ENCODE results near the gene CNOT2.

Gene CNOT2

GRCh38 chr12:70246580-70246979 is 3.3 kb downstream of the CNOT2 start:
- no peak overlapping the region for H3K14ac ChIP-seq (ENCODE audit: low read length)
- no peak overlapping the region for H3K23ac ChIP-seq (ENCODE audit: low read length)
- no peak overlapping the region for H4K91ac ChIP-seq (ENCODE audit: low read depth, low read length)
- H3K4me2 ChIP-seq (ENCODE audit: low read length): no peak overlapping the region
- no peak overlapping the region for H4K8ac ChIP-seq (ENCODE audit: low read depth, low read length)
- no peaks in the 10 kb centered on the region for H3K27me3 ChIP-seq (ENCODE audit: insufficient read depth, low read length)
- no peak overlapping the region for H2AK5ac ChIP-seq (ENCODE audit: low read length)
- DNase-seq: no peak
- no peaks in the 10 kb centered on the region for H3K4me1 ChIP-seq (ENCODE audit: control insufficient read depth in 1 of 2, insufficient read depth in 2 of 2, low read length in 2 of 2)
- peaks cover 10% of the 10 kb centered on the region for H3K79me2 ChIP-seq (ENCODE audit: control insufficient read depth, insufficient read depth, low read length, poor library complexity)
- no peak overlapping the region for H3K27ac ChIP-seq (ENCODE audit: low read depth, low read length)
- H4K12ac ChIP-seq (ENCODE audit: low read depth, low read length): no peak overlapping the region
- no peak overlapping the region for H2BK120ac ChIP-seq (ENCODE audit: insufficient read depth, low read length, poor library complexity)
- H2AFZ ChIP-seq (ENCODE audit: insufficient read depth, low read length, poor library complexity): no peak overlapping the region
- no peak overlapping the region for H3K4ac ChIP-seq (ENCODE audit: low read depth, low read length)
- H2BK12ac ChIP-seq (ENCODE audit: low read length): no peak overlapping the region
- no peaks in the 10 kb centered on the region for H3K9me3 ChIP-seq (ENCODE audit: insufficient read depth, low read depth, low read length)
- no peak overlapping the region for H3K18ac ChIP-seq (ENCODE audit: low read length)
- peaks cover 12% of the 10 kb centered on the region for H3K79me1 ChIP-seq (ENCODE audit: low read length)
- no peak overlapping the region for H2BK5ac ChIP-seq (ENCODE audit: low read depth, low read length, poor library complexity)
- H3K9ac ChIP-seq (ENCODE audit: low read length): no peak overlapping the region
- H3K4me3 ChIP-seq (ENCODE audit: low read depth, low read length): no peak overlapping the region
- no peaks in the 10 kb centered on the region for H3K36me3 ChIP-seq (ENCODE audit: control insufficient read depth in 1 of 2, insufficient read depth in 2 of 2, low read length in 2 of 2)

DNA sequence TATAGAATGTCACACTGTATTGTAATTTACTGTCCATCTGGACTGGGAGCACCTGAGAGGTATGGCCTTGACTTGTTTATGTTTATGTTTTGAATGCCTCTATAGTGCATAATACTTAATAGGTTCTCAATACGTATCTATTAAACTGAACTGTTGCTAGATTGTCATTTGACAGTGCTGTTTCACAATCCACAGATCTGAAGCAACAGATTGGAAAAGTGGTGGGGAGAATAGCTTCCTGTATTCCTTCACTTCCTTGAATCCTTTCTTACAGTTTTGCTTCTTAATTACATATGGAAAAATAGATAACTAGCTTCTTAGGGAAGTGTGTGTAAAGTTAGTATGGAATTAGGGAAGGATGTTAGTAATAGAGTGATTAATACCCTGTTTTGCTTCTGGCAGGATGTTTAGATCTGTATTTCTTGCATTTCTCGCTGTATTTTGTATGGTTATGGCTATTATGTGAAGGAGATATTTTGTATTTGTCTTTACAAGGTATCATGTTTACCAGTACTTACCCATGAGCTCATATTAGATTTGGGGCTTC is 4.5 kb downstream of the CNOT2 start:
- Histone ChIP-seq H2AFZ (ENCODE audit: insufficient read depth, low read length, poor library complexity) (no peak overlapping the region), H3K36me3 (ENCODE audit: control insufficient read depth in 1 of 2, insufficient read depth in 2 of 2, low read length in 2 of 2) (no peaks in the 10 kb centered on the region), H2BK12ac (ENCODE audit: low read length) (no peak overlapping the region), H3K9ac (ENCODE audit: low read length) (no peak overlapping the region), H2BK120ac (ENCODE audit: insufficient read depth, low read length, poor library complexity) (no peak overlapping the region), H3K27me3 (ENCODE audit: insufficient read depth, low read length) (no peaks in the 10 kb centered on the region), H2BK5ac (ENCODE audit: low read depth, low read length, poor library complexity) (no peak overlapping the region), H4K91ac (ENCODE audit: low read depth, low read length) (no peak overlapping the region), H3K27ac (ENCODE audit: low read depth, low read length) (no peak overlapping the region), H2AK5ac (ENCODE audit: low read length) (no peak overlapping the region), H3K4me2 (ENCODE audit: low read length) (no peak overlapping the region), H3K79me2 (ENCODE audit: control insufficient read depth, insufficient read depth, low read length, poor library complexity) (peaks cover 10% of the 10 kb centered on the region), H3K9me3 (ENCODE audit: insufficient read depth, low read depth, low read length) (no peaks in the 10 kb centered on the region), H3K79me1 (ENCODE audit: low read length) (peaks cover 8% of the 10 kb centered on the region), H3K4ac (ENCODE audit: low read depth, low read length) (no peak overlapping the region), H3K14ac (ENCODE audit: low read length) (no peak overlapping the region), H4K8ac (ENCODE audit: low read depth, low read length) (no peak overlapping the region), H3K4me1 (ENCODE audit: control insufficient read depth in 1 of 2, insufficient read depth in 2 of 2, low read length in 2 of 2) (no peaks in the 10 kb centered on the region), H3K23ac (ENCODE audit: low read length) (no peak overlapping the region), H3K4me3 (ENCODE audit: low read depth, low read length) (no peak overlapping the region), H4K12ac (ENCODE audit: low read depth, low read length) (no peak overlapping the region), H3K18ac (ENCODE audit: low read length) (no peak overlapping the region)
- WGBS (ENCODE audit: extremely low coverage, insufficient coverage, insufficient read length): no CpG with 5 or more reads among the region's 2 CpGs
- peak in 1 of 2 donors; percentile 12 for DNase-seq

DNA sequence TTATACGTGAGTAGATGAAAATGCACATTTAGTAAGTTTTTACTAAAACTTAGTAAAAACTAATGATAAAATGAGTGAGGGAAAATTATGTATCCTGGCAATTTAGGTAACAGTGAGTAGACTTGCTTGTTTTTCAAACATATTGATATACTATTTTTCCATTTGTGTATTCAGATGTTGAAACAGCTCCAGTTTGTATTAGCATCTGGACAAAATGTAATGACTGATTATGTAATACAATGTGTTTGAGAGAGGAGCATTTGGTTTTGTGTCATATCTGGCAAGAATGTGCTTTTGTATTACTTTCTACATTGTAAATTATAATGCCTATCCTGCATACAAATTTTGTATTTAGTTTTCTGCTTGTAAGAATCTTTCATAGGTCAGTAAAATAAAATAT is 5.6 kb downstream of the CNOT2 start:
- Histone ChIP-seq H3K9ac (ENCODE audit: low read length) (no peak overlapping the region), H2AFZ (ENCODE audit: insufficient read depth, low read length, poor library complexity) (no peak overlapping the region), H4K91ac (ENCODE audit: low read depth, low read length) (no peak overlapping the region), H3K27ac (ENCODE audit: low read depth, low read length) (no peak overlapping the region), H3K4ac (ENCODE audit: low read depth, low read length) (no peak overlapping the region), H3K36me3 (ENCODE audit: control insufficient read depth in 1 of 2, insufficient read depth in 2 of 2, low read length in 2 of 2) (no peaks in the 10 kb centered on the region), H3K14ac (ENCODE audit: low read length) (no peak overlapping the region), H3K4me3 (ENCODE audit: low read depth, low read length) (no peak overlapping the region), H3K4me2 (ENCODE audit: low read length) (no peak overlapping the region), H2BK5ac (ENCODE audit: low read depth, low read length, poor library complexity) (no peak overlapping the region), H3K18ac (ENCODE audit: low read length) (no peak overlapping the region), H3K9me3 (ENCODE audit: insufficient read depth, low read depth, low read length) (no peaks in the 10 kb centered on the region), H2BK120ac (ENCODE audit: insufficient read depth, low read length, poor library complexity) (no peak overlapping the region), H2AK5ac (ENCODE audit: low read length) (no peak overlapping the region), H2BK12ac (ENCODE audit: low read length) (no peak overlapping the region), H3K27me3 (ENCODE audit: insufficient read depth, low read length) (no peaks in the 10 kb centered on the region), H3K23ac (ENCODE audit: low read length) (no peak overlapping the region), H4K12ac (ENCODE audit: low read depth, low read length) (no peak overlapping the region), H4K8ac (ENCODE audit: low read depth, low read length) (no peak overlapping the region), H3K79me2 (ENCODE audit: control insufficient read depth, insufficient read depth, low read length, poor library complexity) (peaks cover 3% of the 10 kb centered on the region), H3K79me1 (ENCODE audit: low read length) (peaks cover 1% of the 10 kb centered on the region), H3K4me1 (ENCODE audit: control insufficient read depth in 1 of 2, insufficient read depth in 2 of 2, low read length in 2 of 2) (no peaks in the 10 kb centered on the region)
- no peak for DNase-seq
- no CpG with 5 or more reads among the region's 1 CpG for WGBS (ENCODE audit: extremely low coverage, insufficient coverage, insufficient read length)

- no peak overlapping the region for H3K18ac ChIP-seq (ENCODE audit: low read length)
- no peak overlapping the region for H3K23ac ChIP-seq (ENCODE audit: low read length)
- H3K27ac ChIP-seq (ENCODE audit: low read depth, low read length): no peak overlapping the region
- WGBS (ENCODE audit: extremely low coverage, insufficient coverage, insufficient read length): no CpG with 5 or more reads among the region's 2 CpGs
- no peak overlapping the region for H2AFZ ChIP-seq (ENCODE audit: insufficient read depth, low read length, poor library complexity)
- H3K4me1 ChIP-seq (ENCODE audit: control insufficient read depth in 1 of 2, insufficient read depth in 2 of 2, low read length in 2 of 2): no peaks in the 10 kb centered on the region
- no peak overlapping the region for H3K4me2 ChIP-seq (ENCODE audit: low read length)
- no peak overlapping the region for H4K8ac ChIP-seq (ENCODE audit: low read depth, low read length)
- H3K4me3 ChIP-seq (ENCODE audit: low read depth, low read length): no peak overlapping the region
- H4K91ac ChIP-seq (ENCODE audit: low read depth, low read length): no peak overlapping the region
- H2AK5ac ChIP-seq (ENCODE audit: low read length): no peak overlapping the region
- H3K4ac ChIP-seq (ENCODE audit: low read depth, low read length): no peak overlapping the region
- no peaks in the 10 kb centered on the region for H3K79me1 ChIP-seq (ENCODE audit: low read length)
- DNase-seq: no peak
- no peaks in the 10 kb centered on the region for H3K27me3 ChIP-seq (ENCODE audit: insufficient read depth, low read length)
- H3K14ac ChIP-seq (ENCODE audit: low read length): no peak overlapping the region
- no peak overlapping the region for H2BK12ac ChIP-seq (ENCODE audit: low read length)
- no peak overlapping the region for H2BK120ac ChIP-seq (ENCODE audit: insufficient read depth, low read length, poor library complexity)
- H2BK5ac ChIP-seq (ENCODE audit: low read depth, low read length, poor library complexity): no peak overlapping the region
- no peak overlapping the region for H4K12ac ChIP-seq (ENCODE audit: low read depth, low read length)
- H3K9me3 ChIP-seq (ENCODE audit: insufficient read depth, low read depth, low read length): no peaks in the 10 kb centered on the region
- no peaks in the 10 kb centered on the region for H3K36me3 ChIP-seq (ENCODE audit: control insufficient read depth in 1 of 2, insufficient read depth in 2 of 2, low read length in 2 of 2)
- peaks cover 2% of the 10 kb centered on the region for H3K79me2 ChIP-seq (ENCODE audit: control insufficient read depth, insufficient read depth, low read length, poor library complexity)
- H3K9ac ChIP-seq (ENCODE audit: low read length): no peak overlapping the region
These were observed 6.7 kb downstream of the CNOT2 start for GRCh38 chr12:70249903-70250302.
